NCI-H510A treated with DMSO at 0.1 percent for 48 hours (cell line): Measurements from ENCODE around the gene UNC93A.
"Not testable (repeated sequence)": the region's sequence is repeated elsewhere in the genome, so short reads cannot be mapped to it uniquely, and the experiment has no call there.

Experiments used
- DNase-seq: peaks from one replicate; lab custom pipeline; 2025; lab: John Stamatoyannopoulos, UW

UNC93A gene

DNA sequence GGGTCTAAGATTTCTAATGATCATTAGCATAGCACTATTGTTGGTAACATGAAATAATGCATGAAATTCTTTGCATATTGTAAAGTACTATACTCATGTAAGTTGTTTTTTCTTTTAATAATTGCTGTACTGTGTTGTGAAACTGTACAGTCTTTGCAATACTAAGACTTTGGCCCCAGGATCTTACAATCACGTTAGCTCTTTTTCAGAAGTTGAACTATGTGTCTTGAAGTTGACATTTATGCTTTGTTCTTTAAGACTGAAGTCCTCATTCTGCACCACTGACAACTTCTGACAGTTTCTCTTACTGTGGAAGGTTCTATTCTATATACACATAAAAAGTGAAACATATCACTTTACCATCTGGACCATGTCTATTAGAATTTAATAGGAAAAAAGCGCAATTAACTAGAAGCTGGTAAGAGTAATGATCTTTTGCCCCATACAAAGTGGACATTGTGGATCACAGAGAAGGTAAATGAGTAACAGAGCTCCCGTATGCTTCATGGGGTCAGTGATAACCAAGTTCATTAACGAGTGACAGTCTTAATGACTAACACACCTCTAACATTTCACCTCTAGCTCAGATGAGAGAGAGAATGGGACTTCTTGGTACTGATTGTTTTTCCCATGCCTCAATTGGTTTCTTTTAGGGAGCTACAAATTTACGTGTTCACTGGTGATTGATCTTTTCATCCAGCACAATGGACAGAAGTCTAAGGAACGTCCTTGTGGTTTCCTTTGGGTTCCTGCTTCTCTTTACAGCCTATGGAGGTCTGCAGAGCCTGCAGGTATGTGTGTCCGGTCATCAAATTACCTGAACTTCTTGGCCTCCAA lies at the start of gene UNC93A:
TSS of gene UNC93A (plus strand) at position 530 of the 837 bp plus-strand sequence. CDS start at position 705, 175 bp downstream.
- no peak for DNase-seq

DNA sequence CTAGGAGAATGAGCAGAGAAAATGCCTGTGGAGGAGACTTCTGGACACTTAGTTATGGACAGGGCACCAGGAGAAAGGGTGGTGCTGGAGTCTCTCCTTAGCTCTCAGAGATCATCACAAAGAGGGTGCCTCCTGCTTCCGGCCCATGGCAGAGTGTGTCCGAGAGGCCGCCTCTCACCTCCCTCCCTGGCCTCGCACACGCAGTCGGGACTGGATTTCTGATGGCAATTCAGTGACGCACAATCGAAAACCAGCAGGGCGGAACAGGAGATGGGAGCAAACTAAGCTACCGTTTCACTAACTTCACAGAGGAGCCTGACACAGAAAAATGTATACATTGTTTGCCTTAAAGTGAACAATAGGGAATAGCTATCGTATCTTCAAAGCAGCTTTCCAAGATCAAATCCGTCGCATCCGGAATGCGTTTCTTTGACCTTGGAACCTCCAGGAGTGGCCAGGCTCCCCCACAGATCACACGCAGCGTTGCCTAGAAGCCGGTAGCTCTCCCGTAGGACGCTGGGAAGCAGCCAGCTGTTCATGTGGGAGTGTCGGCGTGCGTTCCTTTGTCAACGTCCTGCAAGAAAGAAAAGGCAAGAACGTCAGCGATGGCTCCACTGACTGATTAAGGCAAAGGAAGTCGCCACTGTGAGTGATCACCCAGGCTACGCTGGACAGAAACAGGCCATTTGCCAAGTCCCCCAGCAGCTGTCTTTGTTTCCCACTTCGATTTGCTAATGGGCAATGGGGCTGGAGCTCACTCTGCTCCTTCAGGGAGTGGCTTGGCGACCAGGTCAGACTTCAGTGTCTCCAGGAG lies 49.6 kb upstream of the UNC93A start:
- DNase-seq, result not testable (repeated sequence)

DNA sequence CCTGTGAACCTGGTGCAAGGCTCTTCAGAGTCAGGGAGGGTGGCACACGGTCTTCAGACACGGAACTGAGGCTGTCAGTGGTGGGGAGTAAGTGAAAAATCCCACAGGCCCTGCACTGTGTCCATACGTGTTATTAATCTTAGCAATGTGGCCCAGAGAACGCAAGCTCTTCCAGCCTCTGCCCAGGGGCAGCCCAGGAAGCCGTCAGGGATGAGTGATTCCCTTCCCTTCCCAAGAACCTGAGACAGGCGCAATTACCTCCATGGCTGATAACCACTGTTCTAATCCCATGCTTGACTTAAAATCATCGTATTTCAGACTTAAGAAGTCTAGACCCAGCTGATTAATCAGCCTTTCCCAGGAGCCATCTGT lies 49.0 kb upstream of the UNC93A start:
- DNase-seq, result not testable (repeated sequence)

DNA sequence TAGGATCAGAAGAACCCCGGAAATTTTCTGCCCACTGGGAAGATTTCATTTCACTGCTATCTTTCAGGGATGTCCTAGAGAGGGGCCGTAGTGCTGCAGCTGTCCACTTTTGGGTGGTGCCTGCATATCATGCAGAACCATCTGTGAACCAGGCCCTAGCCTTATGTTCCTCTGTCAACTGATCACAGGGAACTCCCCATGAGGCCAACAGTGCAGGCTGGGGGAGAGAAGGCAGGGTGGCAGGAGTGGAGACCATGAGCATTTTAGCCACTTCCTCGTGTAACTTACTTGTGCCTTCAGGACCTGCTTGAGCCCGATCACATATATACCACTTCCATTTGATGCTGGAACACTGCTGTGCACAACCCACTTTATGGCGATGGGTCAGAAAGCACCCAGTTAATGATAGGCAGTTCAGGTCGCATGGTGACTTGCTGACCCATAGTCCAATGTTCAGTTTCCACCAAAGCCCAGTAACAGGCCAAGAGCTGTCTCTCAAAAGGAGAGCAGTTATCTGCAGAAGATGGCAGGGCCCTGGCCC lies 48.5 kb upstream of the UNC93A start:
- DNase-seq, result not testable (repeated sequence)

DNA sequence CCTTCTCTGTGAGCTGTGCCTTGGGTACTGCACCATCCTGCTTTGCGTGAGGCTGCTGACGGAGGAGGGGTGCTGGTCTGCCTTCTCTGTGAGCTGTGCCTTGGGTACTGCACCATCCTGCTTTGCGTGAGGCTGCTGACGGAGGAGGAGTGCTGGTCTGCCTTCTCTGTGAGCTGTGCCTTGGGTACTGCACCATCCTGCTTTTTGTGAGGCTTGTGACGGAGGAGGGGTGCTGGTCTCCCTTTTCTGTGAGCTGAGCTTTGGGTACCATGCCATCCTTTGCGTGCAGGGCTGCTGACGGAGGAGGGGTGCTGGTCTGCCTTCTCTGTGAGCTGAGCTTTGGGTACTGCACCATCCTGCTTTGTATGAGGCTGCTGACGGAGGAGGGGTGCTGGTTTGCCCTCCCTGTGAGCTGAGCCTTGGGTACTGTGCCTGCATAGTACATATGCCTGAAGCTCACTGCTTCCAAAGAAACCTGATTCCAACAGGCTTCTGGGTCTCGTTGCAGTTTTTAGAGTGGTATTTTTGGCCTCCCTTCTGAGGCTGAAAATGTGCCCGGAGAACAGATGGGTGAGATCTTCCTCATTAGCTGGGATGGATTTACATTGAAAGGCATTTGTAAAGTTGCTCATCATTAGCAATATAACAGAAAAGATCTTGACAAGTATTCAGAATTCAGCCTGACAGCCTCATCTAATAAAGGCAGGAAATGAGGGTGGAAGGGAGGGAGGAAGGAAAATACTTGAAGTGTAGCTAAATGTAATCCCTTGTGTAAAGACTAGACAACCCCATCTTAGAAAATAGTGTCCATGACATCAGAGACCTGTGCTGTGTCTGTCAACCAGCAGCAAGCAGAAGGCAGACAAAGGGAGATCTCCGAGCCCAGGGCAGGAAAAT lies 46.8 kb upstream of the UNC93A start:
- DNase-seq, result no peak

DNA sequence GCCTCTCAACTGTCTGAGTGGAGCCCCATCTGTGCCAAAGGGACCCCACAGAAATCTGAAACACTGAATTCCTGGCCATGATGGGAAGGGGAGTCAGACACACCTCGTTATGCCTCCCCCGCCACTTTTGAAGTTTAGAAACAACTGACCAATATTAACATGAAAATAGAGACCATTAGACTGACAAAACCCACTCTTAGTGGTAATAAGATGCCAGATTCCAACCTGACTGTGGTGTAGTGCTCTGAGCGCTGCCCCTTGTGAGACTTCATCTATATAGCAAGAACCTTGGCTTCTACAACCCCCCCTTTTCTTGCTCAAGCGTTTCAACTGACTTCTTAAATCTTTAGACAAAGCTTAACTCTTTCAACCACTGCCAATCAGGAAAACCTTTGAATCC lies 46.1 kb upstream of the UNC93A start:
- no peak for DNase-seq

DNA sequence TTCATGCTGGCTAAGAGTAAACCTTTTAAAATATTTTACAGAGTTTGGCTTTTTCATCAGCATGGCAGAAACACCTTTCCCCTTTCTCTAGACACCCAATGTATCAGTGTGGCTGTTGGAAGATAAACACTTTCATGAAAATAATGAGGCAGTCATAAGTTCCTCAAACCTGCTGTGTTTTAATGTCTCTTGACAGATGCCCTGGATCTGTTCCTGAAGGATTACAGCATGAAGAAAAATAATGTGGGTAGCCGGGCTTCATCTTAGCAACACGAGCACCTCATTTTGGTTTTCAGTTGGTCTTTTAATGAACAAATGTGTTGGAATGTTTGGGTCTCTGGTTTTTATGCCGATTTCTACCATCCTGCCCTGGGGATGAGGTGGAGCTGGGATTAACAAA lies 45.5 kb upstream of the UNC93A start:
- DNase-seq, result no peak

DNA sequence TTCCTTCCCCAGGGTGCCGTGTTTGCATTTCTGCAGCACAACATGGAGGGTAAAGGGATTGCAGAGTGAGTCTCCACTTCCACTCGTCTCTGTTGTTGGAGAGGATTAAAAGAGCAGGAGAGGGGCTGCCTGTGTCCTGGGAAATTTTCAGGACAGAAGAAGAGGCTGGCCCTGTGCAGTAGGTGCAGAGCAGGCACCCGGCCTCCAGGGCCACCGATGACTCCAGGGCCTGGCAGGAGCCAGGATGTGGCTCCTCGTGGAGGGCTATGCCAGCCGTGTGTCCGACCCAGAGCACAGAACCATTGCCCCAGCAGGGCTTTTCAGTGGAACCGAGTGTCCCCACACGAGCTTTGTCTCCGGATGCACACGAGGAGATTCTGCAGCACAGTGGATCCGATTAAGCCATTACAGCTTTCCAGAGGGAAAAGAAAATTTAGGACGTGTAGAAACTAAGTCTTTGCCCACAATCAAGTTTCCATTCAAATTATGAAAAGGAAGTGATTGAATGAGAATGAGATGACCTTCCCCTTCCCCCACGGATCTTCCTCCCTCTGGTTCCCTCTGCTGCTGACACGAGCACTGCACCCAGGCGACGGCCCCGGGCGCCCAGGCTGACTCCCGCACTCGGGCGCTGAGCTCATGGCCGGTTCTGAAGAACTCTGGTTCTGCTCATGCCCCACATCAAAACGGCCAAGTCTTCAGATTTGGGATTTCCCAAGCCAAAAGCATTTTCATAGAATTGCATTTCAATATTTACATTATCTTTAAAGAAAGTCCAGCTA lies 43.1 kb upstream of the UNC93A start:
- no peak for DNase-seq

DNA sequence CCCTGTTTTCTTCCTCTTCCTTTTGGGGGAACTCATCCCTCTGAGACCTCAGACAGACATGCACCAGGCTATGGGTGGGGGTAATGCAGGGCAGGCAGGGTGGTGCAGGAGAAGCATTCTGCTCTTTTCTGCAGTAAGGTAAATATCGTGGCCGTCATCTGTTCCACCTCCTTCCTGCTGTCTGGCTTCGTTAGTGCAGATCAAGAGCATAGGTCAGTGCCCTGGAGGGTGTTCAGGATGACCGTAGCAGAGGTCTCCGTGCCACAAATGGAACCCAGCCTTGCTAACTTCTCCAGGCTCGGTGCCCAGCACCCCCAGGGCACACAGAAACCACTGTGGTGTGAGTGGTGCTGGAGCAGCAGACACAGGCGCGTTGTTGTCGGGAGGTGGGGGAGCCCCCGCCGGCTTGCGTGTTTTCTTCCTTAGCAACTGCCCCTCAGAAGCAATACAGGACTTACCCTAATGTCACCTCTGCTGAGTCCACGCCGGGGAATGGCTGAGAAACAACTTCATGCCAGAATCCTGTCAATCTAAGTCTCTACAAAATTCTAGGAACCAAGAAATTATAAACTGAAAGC lies 42.1 kb upstream of the UNC93A start:
- DNase-seq, result not testable (repeated sequence)

DNA sequence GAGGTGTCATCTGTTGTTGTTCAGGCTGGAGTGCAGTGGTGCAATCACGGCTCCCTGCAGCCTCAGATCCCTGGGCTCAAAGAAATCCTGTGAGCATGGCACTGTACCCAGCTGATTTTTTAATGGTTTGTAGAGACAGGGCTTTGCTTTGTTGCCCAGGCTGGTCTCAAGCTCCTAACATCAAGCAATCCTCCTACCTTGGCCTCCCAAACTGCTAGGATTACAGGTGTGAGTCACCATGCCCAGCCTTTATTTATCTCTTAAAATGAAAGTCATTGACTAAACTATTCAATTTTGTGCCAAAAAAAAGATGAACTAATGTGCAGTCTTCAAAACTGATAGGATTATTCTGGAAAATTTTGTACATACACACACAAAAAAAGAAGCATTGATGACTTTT lies 38.8 kb upstream of the UNC93A start:
- DNase-seq, result no peak

DNA sequence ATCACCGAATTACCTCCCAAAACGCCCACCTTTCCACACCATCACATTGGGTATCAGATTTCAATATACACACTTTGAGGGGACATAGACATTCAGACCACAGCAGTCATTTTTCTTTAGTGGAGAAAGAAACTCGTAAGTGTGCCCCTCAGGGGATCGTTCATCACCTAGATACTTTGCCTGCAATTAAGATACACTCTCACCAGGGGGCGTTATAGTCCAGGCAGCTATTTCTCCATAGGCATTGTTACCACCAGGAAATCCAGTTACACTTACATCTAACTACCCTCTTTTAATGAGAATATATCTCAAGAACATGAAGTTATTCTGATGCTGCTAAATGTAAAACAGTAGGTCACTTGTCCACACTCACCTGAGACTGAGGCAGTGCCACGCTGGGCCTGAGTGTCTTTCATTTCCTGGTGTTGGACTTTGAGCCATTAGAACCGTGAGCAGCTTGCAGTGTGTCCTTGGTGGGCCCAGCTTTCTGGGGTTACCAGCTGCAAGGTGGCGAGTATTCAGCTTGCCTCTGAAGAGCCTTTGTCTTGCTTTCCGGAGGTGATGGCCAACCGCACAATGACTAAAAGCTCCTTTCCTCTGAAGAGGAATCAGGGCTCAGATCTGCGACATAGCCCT lies 35.1 kb upstream of the UNC93A start:
- DNase-seq, result no peak

DNA sequence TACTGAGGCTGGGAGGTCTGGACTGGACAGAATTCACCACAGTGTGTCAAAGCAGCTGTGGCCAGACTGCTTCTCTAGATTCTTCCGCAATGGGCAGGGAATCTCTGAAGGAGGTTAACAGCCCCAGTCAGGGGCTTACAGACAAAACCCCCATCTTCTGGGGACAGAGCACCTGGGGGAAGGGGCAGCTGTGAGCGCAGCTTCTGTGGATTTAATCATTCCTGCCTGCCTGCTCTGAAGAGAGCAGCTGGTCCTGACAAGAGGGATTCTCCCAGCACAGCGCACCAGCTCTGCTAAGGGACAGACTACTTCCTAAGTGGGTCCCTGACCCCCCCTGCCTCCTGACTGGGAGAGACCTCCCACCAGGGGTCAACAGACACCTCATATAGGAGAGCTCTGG lies 32.5 kb upstream of the UNC93A start:
- no peak for DNase-seq

DNA sequence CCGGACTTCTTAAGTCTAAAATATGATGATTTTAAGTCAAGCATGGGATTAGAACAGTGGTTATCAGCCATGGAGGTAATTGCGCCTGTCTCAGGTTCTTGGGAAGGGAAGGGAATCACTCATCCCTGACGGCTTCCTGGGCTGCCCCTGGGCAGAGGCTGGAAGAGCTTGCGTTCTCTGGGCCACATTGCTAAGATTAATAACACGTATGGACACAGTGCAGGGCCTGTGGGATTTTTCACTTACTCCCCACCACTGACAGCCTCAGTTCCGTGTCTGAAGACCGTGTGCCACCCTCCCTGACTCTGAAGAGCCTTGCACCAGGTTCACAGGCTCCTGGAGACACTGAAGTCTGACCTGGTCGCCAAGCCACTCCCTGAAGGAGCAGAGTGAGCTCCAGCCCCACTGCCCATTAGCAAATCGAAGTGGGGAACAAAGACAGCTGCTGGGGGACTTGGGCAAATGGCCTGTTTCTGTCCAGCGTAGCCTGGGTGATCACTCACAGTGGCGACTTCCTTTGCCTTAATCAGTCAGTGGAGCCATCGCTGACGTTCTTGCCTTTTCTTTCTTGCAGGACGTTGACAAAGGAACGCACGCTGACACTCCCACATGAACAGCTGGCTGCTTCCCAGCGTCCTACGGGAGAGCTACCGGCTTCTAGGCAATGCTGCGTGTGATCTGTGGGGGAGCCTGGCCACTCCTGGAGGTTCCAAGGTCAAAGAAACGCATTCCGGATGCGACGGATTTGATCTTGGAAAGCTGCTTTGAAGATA lies 24.9 kb upstream of the UNC93A start:
- DNase-seq, result not testable (repeated sequence)

DNA sequence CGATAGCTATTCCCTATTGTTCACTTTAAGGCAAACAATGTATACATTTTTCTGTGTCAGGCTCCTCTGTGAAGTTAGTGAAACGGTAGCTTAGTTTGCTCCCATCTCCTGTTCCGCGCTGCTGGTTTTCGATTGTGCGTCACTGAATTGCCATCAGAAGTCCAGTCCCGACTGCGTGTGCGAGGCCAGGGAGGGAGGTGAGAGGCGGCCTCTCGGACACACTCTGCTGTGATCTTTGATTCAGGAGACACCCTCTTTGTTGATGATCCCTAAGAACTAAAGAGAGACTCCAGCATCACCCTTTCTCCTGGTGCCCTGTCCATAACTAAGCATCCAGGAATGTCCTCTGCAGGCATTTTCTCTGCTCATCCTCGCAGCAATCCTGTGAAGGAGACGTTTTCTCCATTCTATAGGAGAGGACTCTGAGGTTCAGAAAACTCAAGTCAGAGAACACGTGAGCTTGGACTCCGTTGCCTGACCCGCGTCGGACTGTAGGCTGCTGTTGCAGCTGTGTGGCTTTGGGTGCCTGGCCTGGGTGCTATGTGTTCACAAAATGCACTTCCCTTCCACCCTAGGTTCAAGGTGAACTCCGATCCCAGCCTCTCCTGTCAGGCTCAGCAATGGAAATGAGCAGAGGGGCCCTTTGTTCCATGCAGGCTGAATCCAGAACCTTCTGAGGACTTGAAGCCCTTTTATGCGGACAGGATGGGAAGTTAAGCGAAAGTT lies 24.1 kb upstream of the UNC93A start:
- peak; percentile 22 for DNase-seq

DNA sequence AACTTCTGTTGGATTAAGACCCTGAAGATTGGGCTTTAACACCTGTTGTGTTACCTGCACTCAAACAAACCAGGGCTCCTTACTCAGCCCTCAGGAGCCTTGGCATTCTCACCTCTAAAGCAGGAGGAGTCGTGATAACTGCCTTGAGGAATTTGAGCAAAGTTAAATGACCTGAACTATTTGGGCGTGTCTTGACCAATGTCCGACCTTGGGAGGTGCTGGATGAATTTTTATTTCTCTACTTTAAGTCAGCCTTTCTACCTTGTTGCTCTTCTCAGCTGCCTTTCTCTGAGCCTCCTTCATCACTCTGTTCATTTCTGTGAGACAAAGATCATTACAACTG lies 23.6 kb upstream of the UNC93A start:
- not testable (repeated sequence) for DNase-seq

DNA sequence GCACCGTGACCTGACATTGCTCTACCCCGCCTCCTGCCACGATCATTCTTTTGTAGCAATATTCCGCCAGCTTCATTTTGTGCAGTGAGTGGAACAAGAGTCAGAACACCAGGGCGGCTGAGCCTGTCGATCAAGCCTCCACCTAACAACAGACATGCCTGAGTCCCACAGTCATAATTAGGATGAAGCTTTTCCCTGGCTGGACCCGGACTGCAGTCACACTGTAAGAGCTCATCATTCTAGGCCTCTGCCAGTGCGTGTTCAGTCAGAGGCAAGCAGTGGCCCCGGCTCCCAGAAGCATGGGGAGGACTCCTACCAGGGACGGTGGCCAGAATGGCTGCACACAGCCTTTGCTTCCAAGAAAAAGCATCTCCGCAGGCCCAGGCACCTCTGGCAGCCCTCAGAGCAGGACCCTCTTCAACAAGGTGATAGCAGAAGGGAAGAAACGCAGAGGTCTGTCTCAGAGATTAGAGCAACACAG lies 23.2 kb upstream of the UNC93A start:
- no peak for DNase-seq

DNA sequence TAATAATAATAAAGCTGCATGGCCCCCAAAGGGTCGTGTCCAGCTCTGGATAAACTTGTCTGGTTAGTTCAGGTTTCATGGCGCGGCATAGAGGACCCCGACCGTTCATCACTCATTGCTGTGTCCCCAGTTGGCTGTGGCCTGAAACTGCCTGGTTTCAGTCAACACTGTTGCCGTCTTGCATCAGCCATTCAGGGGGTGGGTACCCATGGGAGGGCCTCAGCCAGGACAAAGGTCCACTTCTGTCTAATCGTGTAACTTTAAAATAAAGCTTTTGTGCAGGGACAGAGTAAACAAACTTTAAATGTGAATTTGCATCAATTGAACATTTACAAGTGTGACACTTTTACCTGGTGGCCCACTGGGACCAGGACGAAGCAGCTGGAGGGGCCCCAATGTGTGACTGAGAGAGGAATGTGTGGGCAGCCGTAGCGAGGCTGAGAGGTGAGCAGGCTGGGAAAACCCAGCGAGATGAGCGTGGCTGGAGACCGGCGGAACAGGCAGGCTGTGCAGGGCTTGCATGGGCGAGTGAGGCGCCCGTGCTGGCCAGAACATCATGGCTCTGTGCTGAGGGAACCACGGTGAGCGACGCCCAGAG lies 22.3 kb upstream of the UNC93A start:
- no peak for DNase-seq
